HG02970 (cell line): ENCODE data around the gene COL4A1.
"Not testable (repeated sequence)": the region's sequence is repeated elsewhere in the genome, so short reads cannot be mapped to it uniquely, and the experiment has no call there.

Source experiments
- ATAC-seq: cut with Tn5 transposase; IDR thresholded peaks from one replicate; pipeline ENCODE4 v1.9.1; 2021; ENCODE audit warnings: mild to moderate bottlenecking, moderate library complexity, moderate number of reproducible peaks; ENCODE audit not compliant: unreplicated experiment, low FRiP score

COL4A1 gene

DNA sequence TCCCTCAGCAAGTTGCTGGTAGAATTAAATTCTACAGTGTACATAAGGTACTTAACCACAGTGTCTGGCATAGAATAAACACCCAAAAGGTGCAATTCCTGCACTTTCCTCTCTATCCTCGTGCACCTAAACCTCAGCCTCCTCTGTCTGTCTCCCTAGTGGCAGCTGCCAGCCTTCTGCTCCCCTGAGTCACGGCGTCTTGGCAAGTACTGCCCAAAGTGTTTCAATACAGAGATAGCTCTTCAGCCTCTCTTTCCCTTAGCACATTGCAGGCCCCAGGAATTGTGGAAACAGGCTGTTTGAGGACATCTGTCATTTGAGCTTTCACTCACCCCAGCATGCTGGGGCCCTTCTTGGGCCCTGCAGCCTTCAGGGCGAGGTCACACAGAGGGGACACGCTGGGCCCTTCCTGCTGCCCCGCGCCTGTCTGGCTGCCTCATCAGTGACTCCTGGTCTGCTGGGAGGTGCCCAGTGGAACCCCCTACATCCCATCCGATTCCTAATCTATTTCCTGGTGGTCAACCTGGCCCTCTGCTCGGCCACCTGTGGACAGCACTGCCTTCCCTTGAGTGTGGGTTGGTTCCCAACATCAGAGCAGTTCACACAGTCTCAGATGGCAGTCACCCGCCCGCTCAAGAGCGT lies 19.4 kb upstream of the COL4A1 start:
- ATAC-seq, result no peak

DNA sequence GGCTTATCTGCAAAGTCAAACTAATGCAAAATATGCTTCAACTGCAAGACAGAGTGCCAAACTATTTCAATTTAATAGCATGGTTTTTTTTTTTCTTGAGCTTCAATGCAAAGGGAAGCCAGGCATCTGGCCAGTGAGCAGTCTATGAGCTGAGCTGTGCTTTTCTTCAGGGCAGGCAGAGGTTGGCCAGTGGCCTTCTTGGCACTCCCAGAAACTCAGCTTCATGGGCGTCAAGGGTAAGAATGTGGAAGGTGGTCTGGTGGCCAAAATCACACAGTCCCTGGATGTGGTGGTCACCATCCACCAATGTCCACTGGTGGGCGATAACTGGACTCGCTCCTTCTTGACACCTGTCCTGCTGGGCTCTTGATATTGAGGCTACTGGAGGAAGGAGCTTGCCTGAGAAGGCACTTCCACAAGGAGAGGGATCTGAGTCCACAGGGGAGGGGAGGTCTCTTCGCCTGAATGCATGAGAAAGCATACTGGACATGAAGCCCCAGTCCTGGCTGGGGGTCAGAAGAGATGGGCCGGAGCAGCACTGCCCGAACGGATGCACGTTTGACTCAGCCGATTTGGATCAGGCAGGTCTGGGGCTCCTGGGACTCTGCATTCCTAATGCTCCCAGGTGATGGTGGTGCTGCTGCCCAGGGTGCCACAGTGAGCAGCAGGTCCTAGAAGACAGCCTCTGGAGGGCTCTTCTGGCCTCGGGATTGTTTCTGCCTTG lies 17.2 kb upstream of the COL4A1 start:
- ATAC-seq, result no peak

- ATAC-seq, result no peak
Observed at GRCh38 chr13:110323172-110323891, 16.4 kb upstream of the COL4A1 start.

GRCh38 chr13:110322828-110323171 lies 15.8 kb upstream of the COL4A1 start:
- ATAC-seq, result no peak

GRCh38 chr13:110322126-110322827 lies 15.3 kb upstream of the COL4A1 start:
- ATAC-seq, result no peak

DNA sequence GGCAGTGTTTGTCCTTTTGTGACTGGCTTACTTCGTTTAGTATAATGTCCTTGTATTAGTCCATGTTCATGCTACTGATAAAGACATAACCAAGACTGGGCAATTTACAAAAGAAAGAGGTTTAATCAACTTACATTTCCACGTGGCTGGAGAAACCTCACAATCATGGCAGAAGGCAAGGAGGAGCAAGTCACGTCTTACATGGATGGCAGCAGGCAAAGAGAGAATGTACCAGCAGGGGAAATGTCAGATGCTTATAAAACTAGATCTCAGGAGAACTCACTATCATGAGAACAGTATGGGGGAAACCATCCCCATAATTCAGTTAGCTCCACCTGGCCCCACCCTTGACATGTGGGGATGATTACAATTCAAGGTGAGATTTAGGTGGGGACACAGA lies 14.6 kb upstream of the COL4A1 start:
- ATAC-seq, result not testable (repeated sequence)

DNA sequence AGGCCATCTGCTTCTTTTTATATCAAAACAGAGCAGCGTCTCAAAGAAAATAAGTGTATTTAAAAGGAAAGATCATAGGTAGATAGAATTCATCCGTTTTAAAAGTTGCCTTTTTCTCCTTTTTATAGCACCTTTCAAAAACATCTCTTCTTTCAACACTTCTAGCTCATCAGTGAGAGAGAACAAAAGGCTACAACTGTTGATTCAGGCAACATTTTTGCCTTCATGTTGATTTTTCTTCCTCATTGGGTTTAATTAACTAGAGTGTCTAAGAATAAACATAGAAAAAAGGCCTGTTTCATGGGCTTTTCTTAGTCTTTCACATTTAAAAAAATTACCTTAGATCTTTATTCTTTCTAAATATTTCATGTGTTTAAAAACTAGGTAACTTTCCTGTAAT lies 13.7 kb upstream of the COL4A1 start:
- no peak for ATAC-seq

- no peak for ATAC-seq
Observed at GRCh38 chr13:110319774-110320509, 13.0 kb upstream of the COL4A1 start.

GRCh38 chr13:110319397-110319773 lies 12.4 kb upstream of the COL4A1 start:
- no peak for ATAC-seq

- ATAC-seq, result no peak
Observed at GRCh38 chr13:110318920-110319319, 12.0 kb upstream of the COL4A1 start.

- no peak for ATAC-seq
Observed at GRCh38 chr13:110317496-110318195, 10.7 kb upstream of the COL4A1 start.

- ATAC-seq, result no peak
Observed at GRCh38 chr13:110317093-110317492, 10.1 kb upstream of the COL4A1 start.

DNA sequence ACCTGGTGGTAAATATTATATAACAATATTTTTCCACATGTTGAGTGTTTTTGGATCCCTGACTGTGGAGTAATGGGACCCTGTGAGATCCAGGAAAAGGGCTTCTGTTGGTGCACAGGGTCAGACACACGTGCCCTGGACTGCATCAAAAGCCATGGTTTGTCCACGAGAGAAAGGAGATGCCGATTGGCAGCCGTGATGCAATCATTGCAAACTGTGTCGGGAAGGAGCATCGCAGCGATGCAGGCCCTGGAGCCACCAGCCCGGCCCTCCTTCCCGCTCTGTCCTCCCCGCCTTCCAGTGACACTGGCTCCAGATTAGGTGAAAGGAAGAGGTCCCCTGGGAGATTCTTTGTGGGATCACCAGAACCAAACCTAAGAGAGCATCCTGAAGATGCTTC lies 9.2 kb upstream of the COL4A1 start:
- ATAC-seq, result no peak

DNA sequence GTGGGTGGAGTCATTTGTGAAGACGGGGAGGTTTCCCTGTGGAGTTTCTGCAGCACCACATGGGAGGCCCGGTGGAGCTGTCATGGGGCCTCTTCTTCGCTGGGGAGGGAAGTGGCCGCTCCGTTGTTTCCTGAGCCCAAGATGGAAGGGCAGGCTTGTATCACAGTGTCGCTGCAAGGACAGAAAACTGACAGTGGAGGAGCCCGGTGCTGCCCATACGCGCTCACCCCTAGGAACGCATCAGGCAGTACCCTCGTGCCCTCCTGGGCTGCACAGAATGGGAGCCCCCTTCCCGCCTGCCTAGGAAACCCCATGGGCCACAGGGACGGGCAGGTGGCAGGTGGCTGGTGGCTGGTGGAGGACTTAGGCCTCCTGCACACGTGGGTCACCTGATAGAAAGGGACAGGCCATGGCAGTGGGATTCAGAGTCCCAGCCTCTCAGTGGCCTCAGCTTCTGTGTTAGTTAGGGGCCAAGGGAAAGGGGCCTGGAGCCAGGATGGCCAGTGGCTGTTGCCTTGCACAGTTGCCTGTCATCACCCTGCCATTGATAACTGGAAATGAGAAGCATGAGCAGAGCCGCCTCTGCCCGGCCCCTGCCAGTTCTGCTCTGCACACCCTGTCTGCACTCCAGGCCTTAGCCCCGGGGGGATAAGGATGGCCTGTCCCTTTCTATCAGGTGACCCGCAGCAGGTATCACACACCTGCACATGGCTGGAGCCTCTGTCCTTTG lies 7.7 kb upstream of the COL4A1 start:
- no peak for ATAC-seq

DNA sequence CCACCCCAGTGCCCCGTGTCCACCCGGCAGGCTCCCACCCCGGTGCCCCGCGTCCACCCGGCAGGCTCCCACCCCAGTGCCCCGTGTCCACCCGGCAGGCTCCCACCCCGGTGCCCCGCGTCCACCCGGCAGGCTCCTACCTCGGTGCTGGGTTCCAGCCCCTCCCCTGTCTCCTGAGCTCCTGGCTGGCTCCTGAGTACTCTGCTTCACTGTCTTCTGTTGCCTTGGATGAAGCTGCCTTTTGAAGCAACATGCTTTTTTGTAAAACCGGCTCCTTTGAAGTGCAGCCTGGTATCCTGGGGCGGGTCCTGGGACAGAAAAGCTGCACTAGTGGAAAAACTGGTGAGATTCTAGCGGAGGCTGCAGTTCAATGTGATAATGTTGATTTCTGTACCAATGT lies 6.8 kb upstream of the COL4A1 start:
- not testable (repeated sequence) for ATAC-seq

DNA sequence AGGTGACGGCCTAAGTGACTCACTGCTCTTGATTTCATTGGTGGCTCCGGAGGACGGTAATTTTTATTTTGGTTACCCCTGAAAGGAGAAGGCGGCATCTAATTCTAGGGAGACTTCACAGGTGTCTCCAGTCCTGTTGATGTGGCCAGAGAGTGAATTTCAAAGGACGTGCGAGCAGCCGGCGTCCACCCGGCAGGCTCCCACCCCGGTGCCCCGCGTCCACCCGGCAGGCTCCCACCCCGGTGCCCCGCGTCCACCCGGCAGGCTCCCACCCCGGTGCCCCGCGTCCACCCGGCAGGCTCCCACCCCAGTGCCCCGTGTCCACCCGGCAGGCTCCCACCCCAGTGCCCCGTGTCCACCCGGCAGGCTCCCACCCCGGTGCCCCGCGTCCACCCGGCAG lies 6.3 kb upstream of the COL4A1 start:
- ATAC-seq, result not testable (repeated sequence)

DNA sequence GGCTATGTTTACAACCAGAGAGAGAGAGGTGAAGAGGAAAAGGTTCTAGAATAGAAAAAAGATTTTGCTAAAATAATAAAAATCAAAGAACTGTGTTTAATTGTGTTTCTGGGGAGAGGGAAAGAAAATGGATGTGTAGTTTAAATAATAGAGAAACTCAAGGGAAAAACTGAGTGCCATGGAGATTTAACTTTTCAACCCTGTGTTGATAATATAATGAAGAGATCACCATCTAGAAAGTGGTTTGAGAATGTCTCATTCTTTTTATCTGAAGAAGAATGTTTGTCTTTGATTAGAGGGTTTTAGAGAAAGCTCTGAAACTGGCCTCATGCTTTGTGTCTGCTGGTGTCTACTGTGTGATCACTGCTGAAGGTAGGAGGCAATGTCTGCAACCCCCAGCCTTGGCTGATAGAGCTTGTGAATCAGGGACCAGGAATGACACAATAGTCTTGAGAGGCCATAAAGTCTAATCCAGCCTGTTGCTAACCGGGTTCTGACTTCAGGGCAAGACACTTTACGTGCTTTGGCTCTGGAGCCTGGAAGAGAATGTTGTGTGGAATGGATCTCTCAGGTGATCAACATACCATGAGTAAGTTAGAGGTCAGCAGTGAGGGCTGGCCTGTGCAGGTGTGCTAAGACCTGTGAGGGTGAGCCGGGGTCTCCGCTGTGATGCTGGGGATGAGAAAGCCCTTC lies 5.5 kb upstream of the COL4A1 start:
- ATAC-seq, result no peak

GRCh38 chr13:110311443-110312338 lies 4.7 kb upstream of the COL4A1 start:
- ATAC-seq, result no peak
